Fibroblast of mammary gland (primary cell): ENCODE data around the gene PLXNB2.

Experiments
- DNase-seq: peaks from one replicate; pipeline ENCODE4 v3.0.0-alpha.2; 2010; ENCODE audit warnings: low read depth
- H3K4me3 ChIP-seq: 2 replicates; pipeline ENCODE4 v1.5.1; 2011; ENCODE audit warnings: low read depth, mild to moderate bottlenecking, low read length, moderate library complexity; ENCODE audit not compliant: control insufficient read depth
- TF ChIP-seq, protein P1 (sequence below): conservative IDR thresholded peaks from 2 replicates; pipeline ENCODE4 v1.5.1; 2011; ENCODE audit warnings: low read depth, low read length, inconsistent platforms; ENCODE audit not compliant: control insufficient read depth, insufficient read depth

PLXNB2 gene

GRCh38 chr22:50236731-50237409, 70.6 kb downstream of the PLXNB2 start:
- TF ChIP-seq, protein P1, sequence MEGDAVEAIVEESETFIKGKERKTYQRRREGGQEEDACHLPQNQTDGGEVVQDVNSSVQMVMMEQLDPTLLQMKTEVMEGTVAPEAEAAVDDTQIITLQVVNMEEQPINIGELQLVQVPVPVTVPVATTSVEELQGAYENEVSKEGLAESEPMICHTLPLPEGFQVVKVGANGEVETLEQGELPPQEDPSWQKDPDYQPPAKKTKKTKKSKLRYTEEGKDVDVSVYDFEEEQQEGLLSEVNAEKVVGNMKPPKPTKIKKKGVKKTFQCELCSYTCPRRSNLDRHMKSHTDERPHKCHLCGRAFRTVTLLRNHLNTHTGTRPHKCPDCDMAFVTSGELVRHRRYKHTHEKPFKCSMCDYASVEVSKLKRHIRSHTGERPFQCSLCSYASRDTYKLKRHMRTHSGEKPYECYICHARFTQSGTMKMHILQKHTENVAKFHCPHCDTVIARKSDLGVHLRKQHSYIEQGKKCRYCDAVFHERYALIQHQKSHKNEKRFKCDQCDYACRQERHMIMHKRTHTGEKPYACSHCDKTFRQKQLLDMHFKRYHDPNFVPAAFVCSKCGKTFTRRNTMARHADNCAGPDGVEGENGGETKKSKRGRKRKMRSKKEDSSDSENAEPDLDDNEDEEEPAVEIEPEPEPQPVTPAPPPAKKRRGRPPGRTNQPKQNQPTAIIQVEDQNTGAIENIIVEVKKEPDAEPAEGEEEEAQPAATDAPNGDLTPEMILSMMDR = peak; percentile 41
- DNase-seq = peak; percentile 20
- H3K4me3 ChIP-seq = no peak overlapping the region

DNA sequence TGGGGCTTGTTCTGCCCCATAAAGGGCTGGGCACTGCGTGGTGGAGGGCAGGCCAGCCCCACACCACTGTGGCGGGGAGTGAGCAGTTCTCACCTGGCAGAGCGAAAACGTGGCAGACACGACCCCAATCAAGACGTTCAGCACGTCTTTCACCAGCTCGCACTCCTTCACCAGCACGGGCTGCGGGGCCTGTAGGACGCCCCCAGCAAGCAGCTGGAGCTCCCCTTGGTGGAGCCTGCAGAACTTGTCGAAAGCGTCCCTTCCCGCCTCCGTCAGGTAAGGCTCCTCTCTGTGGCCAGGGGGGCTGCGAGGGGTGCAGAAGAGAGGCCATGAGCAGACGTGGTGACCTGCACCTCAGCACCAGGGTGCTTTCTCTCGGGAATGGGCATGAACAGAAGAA, 74.2 kb downstream of the PLXNB2 start:
- no peak for DNase-seq
- H3K4me3 ChIP-seq = no peak overlapping the region
- TF ChIP-seq, protein P1 = no peak

- no peak for DNase-seq
- TF ChIP-seq, protein P1 = no peak
- H3K4me3 ChIP-seq = no peak overlapping the region
Observed at GRCh38 chr22:50232481-50233151, 74.8 kb downstream of the PLXNB2 start.

- TF ChIP-seq, protein P1 = no peak
- H3K4me3 ChIP-seq = no peak overlapping the region
- no peak for DNase-seq
Observed at GRCh38 chr22:50229370-50229769, 78.1 kb downstream of the PLXNB2 start.

DNA sequence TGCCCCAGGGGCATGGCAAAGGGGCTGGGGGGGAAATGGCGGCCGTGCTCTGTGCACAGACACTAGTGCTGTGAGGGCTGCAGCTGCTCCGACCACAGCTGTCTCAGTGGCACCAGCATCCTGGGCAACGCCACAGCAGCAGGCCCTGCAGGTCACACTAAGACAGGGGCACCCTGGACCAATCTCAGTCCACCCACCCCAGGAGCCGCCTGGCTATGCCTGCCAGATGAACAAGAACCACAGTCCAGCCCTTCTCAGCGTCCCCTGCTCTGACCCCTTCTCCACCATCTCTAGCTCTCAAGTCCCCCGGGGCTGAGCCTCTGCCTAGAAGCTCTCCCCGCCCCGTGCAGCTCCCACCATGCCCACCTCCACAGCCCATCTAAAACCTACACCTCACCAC, 79.1 kb downstream of the PLXNB2 start:
- no peak overlapping the region for H3K4me3 ChIP-seq
- TF ChIP-seq, protein P1 = no peak
- DNase-seq = no peak

GRCh38 chr22:50227579-50228215, 79.7 kb downstream of the PLXNB2 start:
- no peak overlapping the region for H3K4me3 ChIP-seq
- TF ChIP-seq, protein P1 = no peak
- DNase-seq = no peak
